Ascending aorta (tissue), 2 donors: Measurements from ENCODE around the gene VPS52. TPM values are rescaled to one million over a fixed set of nuclear protein-coding genes. Genes with fewer than 3 reads are reported as not detected.

Experiments used
- DNase-seq, 2 donors: peaks; one replicate each; pipeline ENCODE4 v3.0.0-alpha.2; 2019; ENCODE audit warnings: low spot score in 2 of 2
- H3K27ac ChIP-seq, 2 donors: fragments of 200-600 bp; sonication (generic); one replicate each; pipeline ENCODE4 v1.5.1; 2016 to 2017; ENCODE audit warnings: mild to moderate bottlenecking in 1 of 2
- H3K27me3 ChIP-seq: fragments of 200-600 bp; sonication (generic); one replicate; pipeline ENCODE4 v1.5.1; 2017
- H3K36me3 ChIP-seq, 2 donors: fragments of 200-600 bp; sonication (generic); one replicate each; pipeline ENCODE4 v1.5.1; 2016
- H3K4me1 ChIP-seq, 2 donors: fragments of 200-600 bp; sonication (generic); one replicate each; pipeline ENCODE4 v1.5.1; 2016 to 2017; ENCODE audit warnings: mild to moderate bottlenecking in 1 of 2
- H3K4me3 ChIP-seq, 2 donors: fragments of 200-600 bp; sonication (generic); one replicate each; pipeline ENCODE4 v1.5.1; 2016 to 2017; ENCODE audit warnings: mild to moderate bottlenecking in 1 of 2
- H3K9me3 ChIP-seq, 2 donors: fragments of 200-600 bp; sonication (generic); one replicate each; pipeline ENCODE4 v1.5.1; 2016
- intact Hi-C: fragments of 100-400 bp; cut with DNase I; formaldehyde crosslinking; loops from one replicate; pipeline ENCODE4 v1.15.1; 2023
- total RNA-seq: library from RNA; depleted of rRNA; stranded (reverse); fragments of >200 nt; gene quantifications from one replicate; pipeline ENCODE4 v1.1.0, GENCODE V29; 2016
- TF ChIP-seq, protein P1 (sequence below), 3 experiments: fragments of 200-600 bp in 2 of 3; fragments of 450-650 bp in 1 of 3; sonication (generic) in 2 of 3; IDR thresholded peaks; one replicate each; pipeline ENCODE4 v1.5.1; 2016 to 2019; ENCODE audit warnings: antibody characterized with exemption in 3 of 3, mild to moderate bottlenecking in 1 of 3, moderate library complexity in 1 of 3

The VPS52 gene
- total RNA-seq, 1 donor from 2014 or later = 50.1 TPM

DNA sequence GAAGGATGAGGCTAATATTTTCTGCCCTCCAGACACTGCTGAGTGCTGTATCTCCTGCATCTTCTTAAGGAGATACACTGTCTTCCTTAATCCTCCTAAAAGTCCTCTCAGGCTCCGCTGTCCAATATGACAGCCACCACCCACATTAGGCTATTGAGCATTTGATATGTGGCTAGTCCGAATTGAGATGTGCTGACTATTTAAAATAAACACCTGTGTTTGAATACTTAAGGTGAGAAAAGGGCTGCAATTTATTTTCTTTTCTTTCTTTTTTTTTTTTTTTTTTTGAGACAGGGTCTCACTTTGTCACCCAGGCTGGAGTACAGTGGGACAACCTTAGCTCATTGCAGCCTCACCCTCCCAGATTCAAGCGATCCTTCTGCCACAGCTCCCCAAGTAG lies 30.2 kb upstream of the VPS52 start:
- intact Hi-C loops = no loop called here
- H3K9me3 ChIP-seq = no peaks in the 10 kb centered on the region
- H3K27ac ChIP-seq = no peak overlapping the region
- TF ChIP-seq, protein P1, sequence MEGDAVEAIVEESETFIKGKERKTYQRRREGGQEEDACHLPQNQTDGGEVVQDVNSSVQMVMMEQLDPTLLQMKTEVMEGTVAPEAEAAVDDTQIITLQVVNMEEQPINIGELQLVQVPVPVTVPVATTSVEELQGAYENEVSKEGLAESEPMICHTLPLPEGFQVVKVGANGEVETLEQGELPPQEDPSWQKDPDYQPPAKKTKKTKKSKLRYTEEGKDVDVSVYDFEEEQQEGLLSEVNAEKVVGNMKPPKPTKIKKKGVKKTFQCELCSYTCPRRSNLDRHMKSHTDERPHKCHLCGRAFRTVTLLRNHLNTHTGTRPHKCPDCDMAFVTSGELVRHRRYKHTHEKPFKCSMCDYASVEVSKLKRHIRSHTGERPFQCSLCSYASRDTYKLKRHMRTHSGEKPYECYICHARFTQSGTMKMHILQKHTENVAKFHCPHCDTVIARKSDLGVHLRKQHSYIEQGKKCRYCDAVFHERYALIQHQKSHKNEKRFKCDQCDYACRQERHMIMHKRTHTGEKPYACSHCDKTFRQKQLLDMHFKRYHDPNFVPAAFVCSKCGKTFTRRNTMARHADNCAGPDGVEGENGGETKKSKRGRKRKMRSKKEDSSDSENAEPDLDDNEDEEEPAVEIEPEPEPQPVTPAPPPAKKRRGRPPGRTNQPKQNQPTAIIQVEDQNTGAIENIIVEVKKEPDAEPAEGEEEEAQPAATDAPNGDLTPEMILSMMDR (IDR thresholded peaks at IDR 0.05) = no peak
- H3K4me1 ChIP-seq = peaks cover 7 to 18% of the 10 kb centered on the region in 2 donors
- H3K36me3 ChIP-seq = peaks cover 23 to 27% of the 10 kb centered on the region in 2 donors
- no peaks in the 10 kb centered on the region for H3K27me3 ChIP-seq
- no peak for DNase-seq
- H3K4me3 ChIP-seq = no peak overlapping the region

DNA sequence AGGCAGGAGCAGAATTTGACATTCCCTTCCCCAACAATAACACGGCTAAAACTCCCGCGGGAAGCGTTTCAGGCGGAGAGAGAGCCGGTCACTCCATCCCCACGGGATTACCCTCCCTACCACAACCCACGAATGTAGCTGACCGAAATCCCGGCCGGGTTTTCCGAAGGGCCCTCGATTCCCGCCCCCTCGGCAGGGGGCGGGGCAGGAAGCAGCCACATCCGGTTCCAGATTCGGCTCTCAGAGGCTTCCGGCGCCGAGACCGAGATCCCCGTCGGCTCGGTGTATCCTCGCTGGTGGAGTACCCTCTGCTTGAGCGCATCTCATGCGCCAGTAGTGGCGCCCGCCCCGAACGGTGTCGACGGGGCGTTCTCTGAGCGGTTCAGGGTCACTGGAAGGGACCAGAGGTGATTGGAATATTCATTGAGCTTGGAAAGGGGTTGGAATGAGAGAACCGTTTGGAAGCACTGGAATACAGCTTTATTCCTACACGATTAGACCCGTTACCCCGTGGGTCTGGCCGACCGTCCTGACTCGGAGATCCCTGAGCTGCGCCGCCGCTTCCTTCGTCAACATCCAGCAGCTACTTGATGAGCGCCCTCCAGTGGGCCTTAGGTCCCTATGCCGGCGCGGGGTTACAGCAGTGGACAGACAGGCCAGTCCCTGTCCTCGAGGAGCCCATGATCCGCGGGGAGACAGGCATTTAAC lies 27.7 kb upstream of the VPS52 start:
- TF ChIP-seq, protein P1 (IDR thresholded peaks at IDR 0.05) = peak; percentile 65 to 76 (median 75)
- H3K4me1 ChIP-seq = peaks cover 7 to 18% of the 10 kb centered on the region in 2 donors
- H3K27ac ChIP-seq = peak overlapping the region; percentile 97 to 98
- intact Hi-C loops = loop anchor here (1.0 to 5.0 kb wide), 6 partner anchors 10 to 128 kb away; partner anchors contain the start of genes KIFC1, PFDN6, RXRB and SLC39A7
- peaks cover 33 to 43% of the 10 kb centered on the region in 2 donors for H3K36me3 ChIP-seq
- H3K4me3 ChIP-seq = peak overlapping the region; percentile 96 to 97
- peak in 1 of 2 donors; percentile 94 for DNase-seq
- no peaks in the 10 kb centered on the region for H3K27me3 ChIP-seq
- no peaks in the 10 kb centered on the region for H3K9me3 ChIP-seq

DNA sequence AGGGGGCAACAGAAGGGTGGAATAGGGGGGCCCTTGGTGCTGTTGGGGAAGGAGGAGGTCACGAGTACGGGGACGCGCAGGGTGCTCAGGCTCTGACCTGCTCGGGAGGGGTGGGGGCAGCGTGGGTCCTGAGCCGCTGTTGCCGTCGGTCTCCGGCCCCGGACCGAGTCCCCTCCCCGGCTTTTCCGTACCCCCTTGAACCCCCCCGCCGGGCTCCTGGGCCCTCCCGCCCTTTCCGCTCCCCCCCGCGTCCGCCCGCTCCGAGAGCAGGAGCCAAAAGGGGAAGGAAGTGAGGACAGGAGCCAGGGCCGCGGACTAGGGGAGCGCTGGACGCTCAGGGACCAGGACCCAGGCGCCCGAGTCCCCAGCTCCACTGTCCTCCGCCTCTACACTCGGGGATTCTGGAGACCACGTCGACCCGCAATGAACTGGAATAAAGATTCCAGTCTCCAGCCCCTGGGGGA lies 27.1 kb upstream of the VPS52 start, which contains the start of gene RGL2:
Gene RGL2 (minus strand): TSS at position 170 of the 464 bp plus-strand sequence. CDS start 332 bp downstream, outside the sequence.
- Histone ChIP-seq H3K9me3 (no peaks in the 10 kb centered on the region), H3K4me1 (peaks cover 7 to 18% of the 10 kb centered on the region in 2 donors), H3K4me3 (peak within 1 kb of the TSS; percentile 96 to 97), H3K27me3 (no peaks in the 10 kb centered on the region), H3K36me3 (peaks cover 31 to 43% of the 10 kb centered on the region in 2 donors), H3K27ac (peak within 1 kb of the TSS; percentile 97 to 98)
- TF ChIP-seq, protein P1 (IDR thresholded peaks at IDR 0.05) = no peak
- DNase-seq = peak in 1 of 2 donors; percentile 92
- intact Hi-C loops = loop anchor here (1.0 to 5.0 kb wide), 7 partner anchors 10 to 128 kb away; partner anchors contain the start of genes B3GALT4, KIFC1, PFDN6 and RXRB

DNA sequence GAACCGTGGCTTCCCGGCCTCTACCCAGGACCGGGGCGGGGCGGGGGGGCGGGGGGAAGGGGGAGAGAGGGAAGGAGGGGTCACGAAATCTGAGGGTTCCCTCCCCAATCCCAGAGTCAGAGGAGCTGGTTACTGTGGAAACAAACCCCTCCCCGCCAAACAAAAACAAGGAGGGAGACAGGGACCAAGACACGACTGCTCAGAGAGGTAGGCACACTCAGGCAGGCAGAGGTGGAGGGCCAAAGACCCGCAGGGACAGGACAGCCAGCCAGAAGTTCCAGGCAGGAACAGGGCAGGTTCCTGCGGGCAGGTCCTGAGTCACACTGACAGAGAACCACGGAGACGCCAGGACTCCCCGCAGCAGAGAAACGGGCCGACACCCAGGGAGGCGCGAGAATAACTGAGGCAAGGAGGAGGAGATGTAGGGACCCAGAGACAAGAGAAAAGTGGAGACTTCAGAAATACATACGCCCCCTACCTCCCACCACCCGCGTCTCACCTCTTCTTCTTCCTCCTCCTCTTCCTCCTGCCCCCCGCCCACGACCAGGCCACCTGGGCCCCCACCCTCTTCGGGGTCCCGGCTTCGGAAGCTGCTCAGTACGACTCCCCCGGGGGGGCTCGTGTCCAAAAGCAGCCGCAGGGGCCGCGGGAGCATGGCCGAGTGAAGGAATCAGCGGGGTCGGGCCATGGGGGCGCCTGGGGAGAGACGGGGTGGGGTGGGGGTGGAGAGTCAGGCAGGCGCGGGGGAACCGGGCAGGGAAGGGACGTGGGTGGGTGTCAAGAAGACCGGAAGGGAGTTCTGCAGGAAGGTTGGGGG lies 26.5 kb upstream of the VPS52 start:
- Histone ChIP-seq H3K4me1 (peaks cover 7 to 18% of the 10 kb centered on the region in 2 donors), H3K27ac (peak overlapping the region; percentile 97 to 98), H3K27me3 (no peaks in the 10 kb centered on the region), H3K36me3 (peaks cover 33 to 45% of the 10 kb centered on the region in 2 donors), H3K4me3 (peak overlapping the region; percentile 96 to 97), H3K9me3 (no peaks in the 10 kb centered on the region)
- TF ChIP-seq, protein P1 (IDR thresholded peaks at IDR 0.05) = no peak
- DNase-seq = peak in 1 of 2 donors; percentile 88
- intact Hi-C loops = loop anchor here (1.0 to 5.0 kb wide), 3 partner anchors 15 to 129 kb away; partner anchors contain the start of gene B3GALT4

DNA sequence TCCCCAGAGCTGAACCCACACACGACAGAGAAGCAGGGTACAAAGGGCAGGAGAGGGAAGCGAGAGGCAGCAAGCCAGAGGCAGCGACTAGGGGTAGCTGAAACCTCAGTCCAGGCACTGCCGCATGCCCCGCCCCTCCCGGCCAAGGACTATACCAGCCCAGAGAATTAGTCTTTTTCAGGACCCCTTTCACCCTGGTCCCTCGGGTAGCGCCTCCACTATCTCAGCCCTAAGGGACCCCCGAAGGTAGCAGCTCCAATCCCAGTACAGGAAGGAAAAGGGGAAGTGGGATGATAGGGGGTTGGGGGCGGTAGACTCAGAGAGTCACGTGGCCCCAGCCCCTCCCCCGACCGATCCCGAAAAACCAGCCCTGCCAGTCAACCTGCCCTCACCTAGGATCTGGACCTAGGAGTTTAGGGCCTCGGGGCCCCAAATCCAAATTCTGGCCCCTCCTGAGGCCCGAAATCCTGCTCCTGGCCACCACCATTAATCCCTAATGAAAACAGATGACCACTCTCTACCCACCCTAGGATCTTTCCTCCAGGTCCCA lies 25.8 kb upstream of the VPS52 start:
- intact Hi-C loops = loop anchor here (5.0 kb wide), 1 partner anchor 130 kb away; no protein-coding TSS in a partner anchor
- DNase-seq = no peak
- TF ChIP-seq, protein P1 (IDR thresholded peaks at IDR 0.05) = no peak
- H3K27ac ChIP-seq = peak overlapping the region; percentile 97 to 98
- H3K27me3 ChIP-seq = no peaks in the 10 kb centered on the region
- H3K9me3 ChIP-seq = no peaks in the 10 kb centered on the region
- H3K36me3 ChIP-seq = peaks cover 32 to 45% of the 10 kb centered on the region in 2 donors
- peaks cover 7 to 18% of the 10 kb centered on the region in 2 donors for H3K4me1 ChIP-seq
- H3K4me3 ChIP-seq = peak overlapping the region; percentile 96 to 97
